GM20431 (cell line): Measurements from ENCODE around the gene TMUB1.

Source experiments
- in situ Hi-C: fragments of 300-500 bp; cut with MseI, MboI; formaldehyde crosslinking; loops from one replicate; pipeline ENCODE4 v1.15.0; 2020; ENCODE audit warnings: low sequenced_read_pairs; ENCODE audit not compliant: unreplicated experiment

Gene TMUB1

GRCh38 chr7:151038951-151039849 is 44.1 kb downstream of the TMUB1 start:
- in situ Hi-C loops = no loop called here

DNA sequence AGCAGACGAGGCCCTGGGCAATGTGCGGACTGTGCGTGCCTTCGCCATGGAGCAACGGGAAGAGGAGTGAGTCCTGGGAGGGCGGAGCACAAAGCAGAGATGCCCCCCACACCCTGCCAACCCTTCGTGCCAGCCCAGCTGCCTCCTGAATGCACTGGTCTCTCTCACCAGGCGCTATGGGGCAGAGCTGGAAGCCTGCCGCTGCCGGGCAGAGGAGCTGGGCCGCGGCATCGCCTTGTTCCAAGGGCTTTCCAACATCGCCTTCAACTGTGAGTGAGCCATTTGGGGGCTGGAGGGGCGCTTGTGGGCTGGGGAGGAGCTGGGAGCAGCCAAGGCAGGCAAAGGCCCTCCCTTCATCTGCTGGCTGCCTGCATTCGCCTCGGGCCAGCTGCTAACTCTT is 47.4 kb downstream of the TMUB1 start:
- in situ Hi-C loops = no loop called here

DNA sequence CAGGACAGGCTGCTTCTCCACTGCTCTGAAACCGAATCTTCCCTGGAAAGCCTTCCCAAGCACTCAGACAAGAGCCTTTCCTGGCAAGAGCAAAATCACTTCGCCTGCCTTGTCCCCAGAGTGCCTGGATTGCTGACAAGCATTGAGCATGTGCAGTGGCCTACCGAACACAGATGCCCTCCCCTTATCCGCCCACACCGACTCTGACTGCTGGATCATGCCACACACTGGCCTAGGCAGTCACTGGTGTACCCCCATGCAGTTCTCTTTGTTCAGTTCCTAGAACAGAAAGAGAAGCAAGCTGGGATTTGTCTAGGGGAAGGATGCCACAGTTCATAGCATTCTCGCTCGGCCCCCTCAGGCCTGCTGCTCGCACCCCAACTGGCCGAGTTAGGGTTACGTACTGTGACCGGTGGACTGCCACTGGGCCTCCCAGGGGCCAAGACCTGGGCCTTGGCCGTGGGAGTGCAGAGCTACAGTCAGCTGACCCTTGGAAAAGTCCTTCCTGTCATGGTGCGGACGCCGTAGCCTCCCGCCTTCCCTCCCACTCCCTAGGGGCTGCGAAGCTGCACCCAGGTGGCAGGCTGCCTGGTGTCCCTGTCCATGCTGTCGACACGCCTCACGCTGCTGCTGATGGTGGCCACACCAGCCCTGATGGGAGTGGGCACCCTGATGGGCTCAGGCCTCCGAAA is 48.1 kb downstream of the TMUB1 start:
- in situ Hi-C loops = no loop called here

- in situ Hi-C loops = no loop called here
These were observed 48.8 kb downstream of the TMUB1 start for GRCh38 chr7:151034312-151035025.

GRCh38 chr7:151033864-151034249 is 49.4 kb downstream of the TMUB1 start:
- in situ Hi-C loops = no loop called here

GRCh38 chr7:151032936-151033863 is 50.1 kb downstream of the TMUB1 start:
- in situ Hi-C loops = no loop called here
